NT2/D1 (cell line): Measurements from ENCODE around the gene LMX1B.

Experiments
- YY1 ChIP-seq: IDR thresholded peaks from 2 replicates; pipeline ENCODE4 v1.6.1; 2011; ENCODE audit not compliant: insufficient read length, insufficient read depth
- ZNF274 ChIP-seq: IDR thresholded peaks from 2 replicates; pipeline ENCODE4 v1.6.1; 2011; ENCODE audit warnings: mild to moderate bottlenecking, low read depth, low read length

DNA sequence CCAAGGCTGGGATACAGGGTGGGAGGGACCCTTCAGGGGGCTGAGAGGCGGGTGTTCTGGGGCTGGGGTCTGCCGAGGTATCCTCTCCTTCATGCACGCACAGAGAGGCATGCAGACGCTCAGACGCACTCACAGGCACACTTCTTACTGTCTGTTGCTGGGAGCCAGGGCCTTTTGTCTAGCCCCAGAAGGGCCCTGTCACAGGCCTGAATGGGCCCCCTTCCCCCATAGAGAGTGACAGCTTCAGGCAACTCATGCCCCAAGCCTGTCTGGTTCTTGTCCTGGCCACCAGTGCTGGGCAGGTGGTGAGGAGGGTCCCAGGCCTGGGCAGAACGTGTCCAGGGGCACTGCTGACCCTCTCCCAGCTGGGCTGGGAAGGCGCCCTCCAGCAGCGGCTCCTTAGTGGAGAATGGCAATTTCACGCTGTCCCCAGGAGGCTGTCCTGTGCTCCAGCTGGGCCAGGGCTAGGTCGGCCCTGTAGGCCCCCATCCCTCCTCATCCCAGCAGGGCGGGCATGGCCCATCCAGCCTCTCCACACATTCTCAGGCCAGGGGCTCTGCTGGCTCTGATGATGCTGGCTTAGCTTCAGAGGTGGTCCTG lies 45.3 kb downstream of the LMX1B start:
- TF ChIP-seq YY1 (no peak), ZNF274 (no peak)
